DND-41 (cell line): ENCODE data around the gene IFITM2.
"Not testable (repeated sequence)": the region's sequence is repeated elsewhere in the genome, so short reads cannot be mapped to it uniquely, and the experiment has no call there.

Experiments used
- ATAC-seq: fragments of 200-7000 bp; cut with Tn5 transposase; 3 replicates; pipeline ENCODE4 v1.9.1; 2021; ENCODE audit warnings: low read depth; ENCODE audit not compliant: insufficient read depth
- DNase-seq: peaks from one replicate; pipeline ENCODE4 v3.0.0-alpha.2; 2020
- H2AFZ ChIP-seq: 2 replicates; pipeline ENCODE4 v1.6.0; 2012; ENCODE audit warnings: low read depth, low read length
- H3K27ac ChIP-seq: 2 replicates; pipeline ENCODE4 v1.5.1; 2012; ENCODE audit warnings: low read length, inconsistent platforms
- H3K27me3 ChIP-seq: fragments of 200-600 bp; sonication (generic); 2 replicates; pipeline ENCODE4 v1.6.0; 2012; ENCODE audit warnings: low read length, mild to moderate bottlenecking, inconsistent platforms; ENCODE audit not compliant: insufficient read depth, poor library complexity
- H3K36me3 ChIP-seq: 2 replicates; pipeline ENCODE4 v1.5.1; 2012; ENCODE audit warnings: low read length, inconsistent platforms; ENCODE audit not compliant: insufficient read depth
- H3K4me1 ChIP-seq: 2 replicates; pipeline ENCODE4 v1.5.1; 2012; ENCODE audit warnings: mild to moderate bottlenecking, low read length; ENCODE audit not compliant: insufficient read depth
- H3K4me2 ChIP-seq: 2 replicates; pipeline ENCODE4 v1.6.0; 2012; ENCODE audit warnings: mild to moderate bottlenecking, moderate library complexity, low read length, inconsistent platforms; ENCODE audit not compliant: insufficient read depth
- H3K4me3 ChIP-seq, 2 experiments: fragments of 200-600 bp in 1 of 2; shearing (Covaris generic) in 1 of 2; 2 replicates each; pipeline ENCODE4 v1.5.1; 2012 to 2016; ENCODE audit warnings: inconsistent platforms in 2 of 2, low read length in 2 of 2, mild to moderate bottlenecking in 2 of 2, low read depth in 1 of 2, moderate library complexity in 1 of 2
- H3K79me2 ChIP-seq: 2 replicates; pipeline ENCODE4 v1.6.0; 2012; ENCODE audit warnings: low read length, inconsistent platforms; ENCODE audit not compliant: insufficient read depth
- H3K9ac ChIP-seq: 2 replicates; pipeline ENCODE4 v1.6.0; 2012; ENCODE audit warnings: low read depth, mild to moderate bottlenecking, inconsistent platforms, low read length, moderate library complexity
- H3K9me3 ChIP-seq: 2 replicates; pipeline ENCODE4 v1.5.1; 2012; ENCODE audit warnings: low read length, moderate library complexity, mild to moderate bottlenecking, inconsistent platforms; ENCODE audit not compliant: insufficient read depth, severe bottlenecking
- H4K20me1 ChIP-seq: 2 replicates; pipeline ENCODE4 v1.6.0; 2012; ENCODE audit warnings: low read length; ENCODE audit not compliant: insufficient read depth
- EZH2 ChIP-seq: IDR thresholded peaks from 3 replicates; pipeline ENCODE4 v1.6.1; 2012; ENCODE audit warnings: borderline replicate concordance, low read depth, mild to moderate bottlenecking, moderate library complexity, low read length, inconsistent platforms; ENCODE audit not compliant: severe bottlenecking
- TF ChIP-seq, protein P1 (sequence below): IDR thresholded peaks from 2 replicates; pipeline ENCODE4 v1.5.1; 2012; ENCODE audit warnings: borderline replicate concordance, low read length, moderate library complexity, mild to moderate bottlenecking; ENCODE audit not compliant: poor library complexity, severe bottlenecking; ENCODE audit errors: extremely low read depth

The IFITM2 gene

DNA sequence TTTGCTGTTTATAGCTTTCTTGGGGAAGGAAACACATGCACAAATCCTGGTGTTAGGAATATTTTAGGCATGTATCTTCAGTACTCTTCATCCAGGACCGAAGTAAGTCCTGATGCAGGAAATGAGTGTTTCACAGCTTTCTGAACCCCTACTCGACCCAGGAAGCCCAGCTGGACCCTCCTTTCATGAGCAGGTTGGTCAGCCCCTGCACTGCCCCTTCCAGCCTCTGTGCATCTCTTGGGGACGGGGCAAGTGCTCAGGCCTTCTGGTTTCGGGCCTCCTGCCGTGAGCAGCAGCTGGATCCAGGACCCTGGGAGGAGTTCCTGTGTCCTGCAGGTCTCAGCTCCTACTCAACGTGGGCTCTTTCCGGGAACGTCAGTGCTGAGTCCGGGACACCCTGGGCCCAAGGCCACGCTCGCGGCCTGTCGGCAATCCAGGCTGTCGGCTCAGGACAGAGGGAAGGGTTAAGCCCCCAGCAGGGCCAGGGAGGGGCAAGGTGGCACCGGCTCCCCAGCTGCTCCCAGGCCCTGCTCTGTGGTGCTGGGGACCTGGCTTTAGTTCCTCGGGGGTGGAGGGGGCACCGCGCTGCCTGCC, 2.5 kb downstream of the IFITM2 start:
- H2AFZ ChIP-seq, ATAC-seq, H4K20me1 ChIP-seq, H3K9me3 ChIP-seq, DNase-seq, H3K36me3 ChIP-seq, H3K27me3 ChIP-seq: not testable (repeated sequence)
- Histone ChIP-seq H3K79me2 (peaks cover 26% of the 10 kb centered on the region), H3K9ac (peak overlapping the region; percentile 50), H3K4me2 (peak overlapping the region; percentile 64), H3K4me3 (peak overlapping the region in 1 of 2 experiments; percentile 52; a peak in 2 of 4 replicates), H3K27ac (peak overlapping the region; percentile 39), H3K4me1 (peaks cover 50% of the 10 kb centered on the region)

DNA sequence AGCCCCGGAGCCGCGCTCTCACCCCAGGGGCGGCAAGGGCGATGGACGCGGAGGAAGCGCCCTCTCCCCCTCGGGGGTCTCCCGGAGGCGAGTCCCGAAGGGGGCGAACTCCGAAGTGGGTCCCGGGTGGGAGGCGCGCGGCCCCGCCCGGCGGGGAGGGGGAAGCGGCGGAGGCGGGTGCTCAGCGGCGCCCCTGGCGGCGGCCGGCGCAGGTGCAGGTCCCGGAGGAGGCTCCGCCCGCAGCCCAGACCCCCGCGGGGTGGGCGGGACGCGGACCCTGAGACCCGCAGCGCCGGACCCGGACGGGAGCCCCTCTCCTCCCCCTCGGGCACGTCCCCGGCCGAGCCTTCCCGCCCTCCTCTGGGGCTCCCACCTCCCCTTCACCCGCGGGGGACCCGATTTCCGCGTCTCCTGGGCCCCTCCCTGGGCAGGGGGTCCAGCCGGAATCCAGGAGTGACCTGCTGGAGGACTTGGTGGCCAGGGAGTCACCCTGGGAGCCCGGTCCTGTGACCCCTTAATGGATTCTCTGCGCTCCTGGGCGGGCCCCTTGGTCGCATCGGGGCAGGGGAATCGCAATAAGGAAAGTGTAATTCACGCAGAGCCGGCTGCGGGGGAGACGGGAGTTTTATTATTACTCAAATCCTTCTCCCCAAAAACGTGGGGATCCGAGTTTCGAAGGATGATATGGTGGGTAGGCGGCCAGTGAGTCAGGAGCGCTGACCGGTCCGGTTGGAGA, 3.6 kb downstream of the IFITM2 start:
- Histone ChIP-seq H4K20me1 (peaks cover 14% of the 10 kb centered on the region), H3K79me2 (peaks cover 37% of the 10 kb centered on the region), H3K9ac (peak overlapping the region; percentile 72; the same call in 1 of the 2 replicates), H3K36me3 (peaks cover 20% of the 10 kb centered on the region), H3K4me1 (peaks cover 56% of the 10 kb centered on the region), H3K27ac (peak overlapping the region; percentile 83), H3K4me2 (peak overlapping the region; percentile 39)
- not testable (repeated sequence) for H3K4me3 ChIP-seq, DNase-seq, H3K27me3 ChIP-seq, H2AFZ ChIP-seq, H3K9me3 ChIP-seq
- peak; percentile 18 for ATAC-seq

DNA sequence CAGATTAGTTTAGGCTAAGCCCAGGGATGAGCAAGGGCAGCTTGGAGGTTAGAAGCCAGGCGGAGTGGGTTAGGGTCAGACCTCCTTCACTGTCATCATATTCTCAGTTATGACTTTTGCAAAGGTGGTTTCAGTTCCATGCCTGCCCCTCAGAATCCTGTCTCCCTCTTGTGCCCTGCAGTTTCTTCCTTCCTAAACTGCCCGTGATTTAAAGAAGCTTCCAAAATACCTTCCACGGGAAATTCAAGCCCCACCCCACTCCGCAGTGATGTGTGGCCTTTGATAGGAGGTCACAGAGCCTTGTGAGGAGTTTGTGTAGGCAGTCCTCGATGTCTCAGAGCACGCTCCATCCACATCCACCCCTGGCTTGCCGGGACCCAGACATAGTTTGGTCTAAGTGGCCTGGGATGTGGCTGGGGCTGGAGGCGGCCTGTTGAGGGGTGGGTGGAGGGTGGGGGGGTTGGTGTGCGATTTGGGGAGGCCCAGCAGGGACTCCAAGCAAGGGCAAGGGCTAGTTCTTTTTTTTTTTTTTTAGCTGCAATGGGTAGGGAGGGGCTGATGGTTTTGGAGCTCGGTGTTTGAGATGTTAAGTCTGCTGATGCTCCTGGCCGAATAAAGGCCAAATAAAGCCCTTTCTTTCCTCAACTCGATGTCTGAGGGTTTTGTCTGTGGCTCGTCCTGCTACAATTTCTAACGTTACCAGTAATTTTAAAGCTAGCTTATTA, 4.6 kb downstream of the IFITM2 start:
- H3K27ac ChIP-seq: peak overlapping the region; percentile 83
- peaks cover 25% of the 10 kb centered on the region for H3K36me3 ChIP-seq
- ATAC-seq (no peak), DNase-seq (no peak)
- no peaks in the 10 kb centered on the region for H3K27me3 ChIP-seq
- H3K4me1 ChIP-seq: peaks cover 61% of the 10 kb centered on the region
- TF ChIP-seq EZH2: no peak
- TF ChIP-seq, protein P1, sequence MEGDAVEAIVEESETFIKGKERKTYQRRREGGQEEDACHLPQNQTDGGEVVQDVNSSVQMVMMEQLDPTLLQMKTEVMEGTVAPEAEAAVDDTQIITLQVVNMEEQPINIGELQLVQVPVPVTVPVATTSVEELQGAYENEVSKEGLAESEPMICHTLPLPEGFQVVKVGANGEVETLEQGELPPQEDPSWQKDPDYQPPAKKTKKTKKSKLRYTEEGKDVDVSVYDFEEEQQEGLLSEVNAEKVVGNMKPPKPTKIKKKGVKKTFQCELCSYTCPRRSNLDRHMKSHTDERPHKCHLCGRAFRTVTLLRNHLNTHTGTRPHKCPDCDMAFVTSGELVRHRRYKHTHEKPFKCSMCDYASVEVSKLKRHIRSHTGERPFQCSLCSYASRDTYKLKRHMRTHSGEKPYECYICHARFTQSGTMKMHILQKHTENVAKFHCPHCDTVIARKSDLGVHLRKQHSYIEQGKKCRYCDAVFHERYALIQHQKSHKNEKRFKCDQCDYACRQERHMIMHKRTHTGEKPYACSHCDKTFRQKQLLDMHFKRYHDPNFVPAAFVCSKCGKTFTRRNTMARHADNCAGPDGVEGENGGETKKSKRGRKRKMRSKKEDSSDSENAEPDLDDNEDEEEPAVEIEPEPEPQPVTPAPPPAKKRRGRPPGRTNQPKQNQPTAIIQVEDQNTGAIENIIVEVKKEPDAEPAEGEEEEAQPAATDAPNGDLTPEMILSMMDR: no peak
- peaks cover 47% of the 10 kb centered on the region for H3K79me2 ChIP-seq
- H3K9ac ChIP-seq: peak overlapping the region; percentile 72
- peak overlapping the region; percentile 88 for H3K4me2 ChIP-seq
- no peaks in the 10 kb centered on the region for H3K9me3 ChIP-seq
- no peak overlapping the region for H2AFZ ChIP-seq
- no peak overlapping the region for H3K4me3 ChIP-seq
- peaks cover 19% of the 10 kb centered on the region for H4K20me1 ChIP-seq

DNA sequence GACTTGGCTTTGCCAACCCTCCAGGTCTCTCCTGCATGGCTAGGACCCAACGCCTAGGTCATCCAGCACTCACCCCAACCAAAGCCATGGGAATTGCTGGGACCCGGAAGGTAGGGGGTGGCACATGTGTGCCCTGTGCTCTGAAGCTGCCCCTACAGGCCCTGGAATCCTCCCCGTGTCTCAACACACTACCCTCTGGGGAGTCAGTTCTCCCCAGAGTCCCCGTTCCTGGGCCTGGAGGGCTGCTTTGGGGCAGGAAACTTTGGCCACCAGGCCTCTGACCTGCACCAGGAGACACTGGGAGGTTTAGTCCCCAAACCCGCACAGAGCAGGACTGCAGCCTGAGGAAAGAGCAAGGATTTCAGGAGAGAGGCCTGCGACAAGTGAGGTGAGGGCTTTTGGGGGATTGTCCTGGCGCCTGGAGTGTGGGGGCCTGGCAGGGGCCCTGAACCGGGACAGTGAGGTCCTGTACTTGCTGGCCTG, 5.7 kb downstream of the IFITM2 start:
- no peaks in the 10 kb centered on the region for H3K27me3 ChIP-seq
- TF ChIP-seq, protein P1: no peak
- H3K9ac ChIP-seq: peak overlapping the region; percentile 72
- no peaks in the 10 kb centered on the region for H3K9me3 ChIP-seq
- H4K20me1 ChIP-seq: peaks cover 19% of the 10 kb centered on the region
- DNase-seq: no peak
- peak overlapping the region; percentile 44 to 64; a peak in 3 of 4 replicates for H3K4me3 ChIP-seq
- H3K4me1 ChIP-seq: peaks cover 67% of the 10 kb centered on the region
- peak overlapping the region; percentile 88 for H3K4me2 ChIP-seq
- H3K79me2 ChIP-seq: peaks cover 51% of the 10 kb centered on the region
- peak overlapping the region; percentile 57 for H2AFZ ChIP-seq
- H3K27ac ChIP-seq: peak overlapping the region; percentile 83
- peaks cover 25% of the 10 kb centered on the region for H3K36me3 ChIP-seq
- ATAC-seq: no peak; the same call in 2 of the 3 replicates
